Stomach (tissue), 4 donors: Measurements from ENCODE around the gene WNT9B.

ENCODE experiments used
- POLR2A ChIP-seq, 4 donors: fragments of 450-650 bp; IDR thresholded peaks; one replicate each; pipeline ENCODE4 v1.6.1; 2016; ENCODE audit warnings: antibody characterized with exemption in 4 of 4, control low read depth in 2 of 4, mild to moderate bottlenecking in 1 of 4, moderate library complexity in 1 of 4
- TF ChIP-seq, protein P1 (sequence below), 7 experiments: fragments of 450-650 bp in 4 of 7; fragments of 200-600 bp in 3 of 7; sonication (generic) in 3 of 7; IDR thresholded peaks; one replicate each; pipeline ENCODE4 v1.5.1; 2016 to 2019; ENCODE audit warnings: antibody characterized with exemption in 7 of 7, control low read depth in 2 of 7, mild to moderate bottlenecking in 1 of 7

DNA sequence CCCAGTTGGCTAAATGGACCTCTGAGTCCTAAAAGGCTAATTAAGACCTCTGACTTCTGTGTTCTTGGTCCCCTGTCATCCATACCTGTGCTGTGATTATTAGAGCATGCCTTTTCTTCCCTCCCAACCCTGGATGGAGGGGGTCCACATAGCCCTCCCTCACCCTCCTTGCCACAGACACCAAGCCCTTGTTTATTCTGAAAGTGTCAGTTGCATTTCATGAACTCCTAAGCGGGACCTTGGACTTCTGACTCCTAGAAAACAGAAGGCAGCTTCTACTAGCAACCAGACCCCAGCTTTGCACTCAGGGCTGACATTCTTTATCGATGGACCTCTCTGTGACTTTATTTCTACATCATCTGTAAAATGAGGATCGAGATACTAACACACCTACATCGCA is 38.1 kb downstream of the WNT9B start:
- no peak for TF ChIP-seq POLR2A (IDR thresholded peaks at IDR 0.05)
- TF ChIP-seq, protein P1, sequence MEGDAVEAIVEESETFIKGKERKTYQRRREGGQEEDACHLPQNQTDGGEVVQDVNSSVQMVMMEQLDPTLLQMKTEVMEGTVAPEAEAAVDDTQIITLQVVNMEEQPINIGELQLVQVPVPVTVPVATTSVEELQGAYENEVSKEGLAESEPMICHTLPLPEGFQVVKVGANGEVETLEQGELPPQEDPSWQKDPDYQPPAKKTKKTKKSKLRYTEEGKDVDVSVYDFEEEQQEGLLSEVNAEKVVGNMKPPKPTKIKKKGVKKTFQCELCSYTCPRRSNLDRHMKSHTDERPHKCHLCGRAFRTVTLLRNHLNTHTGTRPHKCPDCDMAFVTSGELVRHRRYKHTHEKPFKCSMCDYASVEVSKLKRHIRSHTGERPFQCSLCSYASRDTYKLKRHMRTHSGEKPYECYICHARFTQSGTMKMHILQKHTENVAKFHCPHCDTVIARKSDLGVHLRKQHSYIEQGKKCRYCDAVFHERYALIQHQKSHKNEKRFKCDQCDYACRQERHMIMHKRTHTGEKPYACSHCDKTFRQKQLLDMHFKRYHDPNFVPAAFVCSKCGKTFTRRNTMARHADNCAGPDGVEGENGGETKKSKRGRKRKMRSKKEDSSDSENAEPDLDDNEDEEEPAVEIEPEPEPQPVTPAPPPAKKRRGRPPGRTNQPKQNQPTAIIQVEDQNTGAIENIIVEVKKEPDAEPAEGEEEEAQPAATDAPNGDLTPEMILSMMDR (IDR thresholded peaks at IDR 0.05): no peak
